K562 (cell line): ENCODE data around the gene MAML3. TPM values are rescaled to one million over a fixed set of nuclear protein-coding genes. Genes with fewer than 3 reads are reported as not detected.

Source experiments
- ATAC-seq: fragments of 200-7000 bp; cut with Tn5 transposase; 3 replicates; pipeline ENCODE4 v1.9.1; 2020; ENCODE audit warnings: moderate library complexity
- BruUV-seq: library from RNA; stranded (reverse); fragments of 400-500 nt; replicated peaks from 2 replicates; lab custom pipeline; 2021; lab: Mats Ljungman, UMichigan
- CTCF ChIA-PET: fragments of 300-600 bp; formaldehyde crosslinking; extraction: SDS; loops from one replicate; lab custom pipeline; 2021; ENCODE audit warnings: low intra/inter-chr PET ratio; lab: Yijun Ruan, JAX
- POLR2A ChIA-PET: fragments of 300-600, 350-650 bp; sonication (Branson Sonifier 250); formaldehyde crosslinking; extraction: SDS; loops from one replicate; lab custom pipeline; 2021; ENCODE audit warnings: antibody characterized with exemption, inconsistent platforms; lab: Yijun Ruan, JAX
- DNase-seq, 4 experiments: peaks; one replicate each; pipeline versions ENCODE4 v3.0.0 to v3.0.0-alpha.2; 2011 to 2018; ENCODE audit warnings: low spot score in 3 of 4, mixed read lengths in 3 of 4; ENCODE audit errors: extremely low read depth in 1 of 4
- FAIRE-seq: peaks from 2 replicates; lab custom pipeline; 2011; peaks lifted over from hg19 to GRCh38; lab: Jason Lieb, UNC
- H2AFZ ChIP-seq: 2 replicates; pipeline ENCODE4 v1.6.0; 2011; ENCODE audit warnings: low read depth, low read length, control low read depth, inconsistent platforms
- H3K27ac ChIP-seq: fragments of 200-600 bp; 3 replicates; pipeline ENCODE4 v1.8.0; 2011; ENCODE audit warnings: low read depth, mild to moderate bottlenecking, control low read depth, inconsistent platforms, low read length, moderate library complexity, mixed read lengths; ENCODE audit errors: extremely low read depth
- H3K27me3 ChIP-seq, 2 experiments: fragments of 300-600 bp in 1 of 2; 2 replicates in 1 of 2; 3 replicates in 1 of 2; pipeline versions ENCODE4 v1.6.0 to v1.8.0; 2011; ENCODE audit warnings: inconsistent platforms in 2 of 2, low read length in 2 of 2, mild to moderate bottlenecking in 1 of 2, mixed read lengths in 1 of 2, moderate library complexity in 1 of 2; ENCODE audit not compliant: control insufficient read depth in 2 of 2, insufficient read depth in 2 of 2
- H3K36me3 ChIP-seq: fragments of 300-600 bp; 3 replicates; pipeline ENCODE4 v1.8.0; 2011; ENCODE audit warnings: mild to moderate bottlenecking, low read length, inconsistent platforms; ENCODE audit not compliant: control insufficient read depth, insufficient read depth
- H3K4me1 ChIP-seq, 2 experiments: fragments of 200-600 bp in 1 of 2; replicated peaks in 1 of 2; 2 replicates in 1 of 2; 3 replicates in 1 of 2; pipeline versions ENCODE4 v1.5.1 to v1.8.0; 2011; ENCODE audit warnings: inconsistent platforms in 2 of 2, low read length in 2 of 2, mild to moderate bottlenecking in 1 of 2, mixed read lengths in 1 of 2, moderate library complexity in 1 of 2; ENCODE audit not compliant: control insufficient read depth in 2 of 2, insufficient read depth in 2 of 2
- H3K4me2 ChIP-seq: 2 replicates; pipeline ENCODE4 v1.6.1; 2011; ENCODE audit warnings: low read length, control low read depth, inconsistent platforms, mixed read lengths; ENCODE audit not compliant: insufficient read depth
- H3K4me3 ChIP-seq: fragments of 200-600 bp; sonication (generic), shearing (Covaris generic); 2 replicates; pipeline ENCODE4 v1.5.1; 2016; ENCODE audit warnings: control low read depth, inconsistent platforms
- H3K79me2 ChIP-seq: fragments of 200-600 bp; 3 replicates; pipeline ENCODE4 v1.8.0; 2011; ENCODE audit warnings: low read length, inconsistent platforms; ENCODE audit not compliant: control insufficient read depth, insufficient read depth
- H3K9ac ChIP-seq, 2 experiments: 2 replicates each; pipeline versions ENCODE4 v1.6.0 to v1.6.1; 2011; ENCODE audit warnings: low read depth in 2 of 2, low read length in 2 of 2, control low read depth in 1 of 2, inconsistent platforms in 1 of 2, mild to moderate bottlenecking in 1 of 2, mixed read lengths in 1 of 2; ENCODE audit not compliant: insufficient read depth in 1 of 2
- H3K9me1 ChIP-seq: one replicate; pipeline ENCODE4 v1.6.0; 2011; ENCODE audit warnings: inconsistent platforms, mild to moderate bottlenecking, low read length, moderate library complexity; ENCODE audit not compliant: control insufficient read depth, insufficient read depth
- H3K9me3 ChIP-seq: replicated peaks from 2 replicates; pipeline ENCODE4 v1.5.1; 2011; ENCODE audit warnings: low read depth, low read length, inconsistent platforms; ENCODE audit not compliant: control insufficient read depth, insufficient read depth
- H4K20me1 ChIP-seq: replicated peaks from 2 replicates; pipeline ENCODE4 v1.6.1; 2011; ENCODE audit warnings: low read length, inconsistent platforms, mixed read lengths; ENCODE audit not compliant: control insufficient read depth, insufficient read depth
- ARID1B ChIP-seq: fragments of 450-650 bp; IDR thresholded peaks from 2 replicates; pipeline ENCODE4 v1.6.1; 2016; ENCODE audit warnings: antibody characterized with exemption, mild to moderate bottlenecking, inconsistent platforms
- CREM ChIP-seq: IDR thresholded peaks from 2 replicates; pipeline ENCODE4 v1.6.1; 2014; ENCODE audit warnings: antibody characterized with exemption, low read depth
- POLR2H ChIP-seq: IDR thresholded peaks from 2 replicates; pipeline ENCODE4 v1.6.1; 2016; ENCODE audit warnings: missing genetic modification characterization, low read depth, mild to moderate bottlenecking, control low read depth, missing compliant biosample characterization, moderate library complexity
- SLC30A9 ChIP-seq: fragments of 250-450 bp; sonication (Bioruptor Pico); IDR thresholded peaks from 2 replicates; pipeline ENCODE4 v1.8.0; 2022; ENCODE audit warnings: mild to moderate bottlenecking, moderate library complexity
- SPI1 ChIP-seq: IDR thresholded peaks from 2 replicates; pipeline ENCODE4 v1.6.1; 2011; ENCODE audit warnings: low read depth, low read length, control low read depth, borderline replicate concordance
- TFAM ChIP-seq: fragments of 250-450 bp; sonication (Bioruptor Pico); conservative IDR thresholded peaks from 2 replicates; pipeline ENCODE4 v1.5.0; 2021; ENCODE audit warnings: mild to moderate bottlenecking, moderate library complexity
- ZC3H8 ChIP-seq: fragments of 450-650 bp; IDR thresholded peaks from 2 replicates; pipeline ENCODE4 v1.6.1; 2017
- ZNF140 ChIP-seq: fragments of 250-450 bp; sonication (Bioruptor Pico); IDR thresholded peaks from 2 replicates; pipeline ENCODE4 v1.8.0; 2021; ENCODE audit warnings: moderate library complexity, mild to moderate bottlenecking, inconsistent platforms
- WGBS: fragments of 100-300 bp; shearing (Covaris generic); methylation state at CpG from one replicate; pipeline ENCODE4 v1.1.6; 2016; ENCODE audit warnings: low coverage, mixed read lengths; ENCODE audit not compliant: insufficient coverage; ENCODE audit errors: missing lambda C conversion rate; 5-methylcytosine and 5-hydroxymethylcytosine counted together
- in situ Hi-C: fragments of 300-500 bp; cut with MboI; formaldehyde crosslinking; loops from 4 replicates; pipeline ENCODE4 v1.15.0; 2018; ENCODE audit warnings: inconsistent platforms, mixed read lengths
- intact Hi-C: fragments of 100-400 bp; cut with micrococcal nuclease; formaldehyde crosslinking; loops from 2 replicates; pipeline ENCODE4 v1.14.2; 2022
- polyA plus RNA-seq, 8 experiments: library from polyadenylated mRNA; depleted of rRNA in 4 of 8; stranded (reverse) in 5 of 8; unstranded in 3 of 8; fragments of >200 nt; fragmentation: Nextera tagmentation in 2 of 8; fragmentation: Illumina TruSeq in 1 of 8; extraction: Ambion mirVana in 2 of 8; extraction: Trizol in 1 of 8; gene quantifications; 2 replicates each; pipeline versions ENCODE4 v1.2.1 to v1.2.3, GENCODE V29; 2011 to 2014; ENCODE audit warnings: inconsistent platforms in 1 of 8, missing spikeins in 1 of 8
- total RNA-seq, 7 experiments: library from RNA; depleted of rRNA in 6 of 7; stranded (reverse); fragments of >200 nt in 6 of 7; fragmentation: Illumina TruSeq in 2 of 7; extraction: Trizol in 2 of 7; gene quantifications; 2 replicates each; pipeline versions ENCODE4 v1.2.1 to v1.2.3, GENCODE V29; 2011 to 2021; ENCODE audit warnings: low replicate concordance in 1 of 7
- TF ChIP-seq, protein P1 (sequence below): fragments of 450-650 bp; IDR thresholded peaks from 2 replicates; pipeline ENCODE4 v1.7.1; 2018; ENCODE audit warnings: mild to moderate bottlenecking, low read depth; ENCODE audit not compliant: partially characterized antibody
- TF ChIP-seq, protein P2 (sequence below), 2 experiments: IDR thresholded peaks in 1 of 2; conservative IDR thresholded peaks in 1 of 2; 2 replicates each; pipeline ENCODE4 v1.6.1; 2016; ENCODE audit warnings: low read depth in 2 of 2, mild to moderate bottlenecking in 1 of 2, missing compliant biosample characterization in 1 of 2, missing genetic modification characterization in 1 of 2, moderate library complexity in 1 of 2

Gene MAML3
- total and polyA plus RNA-seq, 9 of the 15 experiments (the other 6 are each of a cell fraction or from before 2014, with no cell fraction given) = 0.01 to 0.55 (median 0.25) TPM

DNA sequence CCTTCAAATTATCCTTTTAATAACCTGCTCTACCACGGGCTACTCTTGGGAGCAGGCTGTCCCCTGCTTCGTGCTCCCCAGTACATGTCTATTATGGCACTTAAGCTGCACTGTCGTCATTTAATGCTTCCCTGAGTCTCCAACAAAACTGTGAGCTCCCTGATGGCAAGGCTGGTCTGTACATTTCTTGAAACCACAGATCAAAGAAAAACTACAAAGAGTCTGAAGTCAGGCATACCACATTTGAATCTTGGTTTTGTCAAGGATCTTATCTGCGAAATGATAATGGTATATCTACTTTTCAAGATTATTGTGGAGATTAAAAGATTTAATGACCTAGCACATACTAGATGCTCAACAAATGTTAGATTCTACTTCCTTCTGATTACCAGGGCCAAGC, 45.7 kb downstream of the MAML3 start:
- FAIRE-seq (no peak), ATAC-seq (no peak), DNase-seq (no peak)
- no peak overlapping the region for H3K27ac ChIP-seq
- in situ Hi-C loops = no loop called here
- peaks cover under 1 to 9% of the 10 kb centered on the region in 2 experiments; a peak in 3 of 5 replicates for H3K27me3 ChIP-seq
- no peak overlapping the region for H3K4me2 ChIP-seq
- no peaks in the 10 kb centered on the region for H3K36me3 ChIP-seq
- WGBS = 0% methylated on average over 4 of the region's 4 CpGs
- H2AFZ ChIP-seq = no peak overlapping the region
- no peaks in the 10 kb centered on the region for H4K20me1 ChIP-seq
- intact Hi-C loops = no loop called here
- no peak overlapping the region for H3K4me3 ChIP-seq
- H3K79me2 ChIP-seq = no peaks in the 10 kb centered on the region
- POLR2A ChIA-PET = no interaction called here
- no peaks in the 10 kb centered on the region for H3K9me3 ChIP-seq
- H3K4me1 ChIP-seq = no peaks in the 10 kb centered on the region
- H3K9me1 ChIP-seq = no peaks in the 10 kb centered on the region
- no peak overlapping the region for H3K9ac ChIP-seq
- TF ChIP-seq ZC3H8 = no peak
- no peak for TF ChIP-seq TFAM (CRISPR knock-in tag)
- no peak for TF ChIP-seq ARID1B
- no peak for TF ChIP-seq POLR2H (tag)
- TF ChIP-seq CREM = no peak
- no peak for TF ChIP-seq SPI1
- TF ChIP-seq, protein P1, sequence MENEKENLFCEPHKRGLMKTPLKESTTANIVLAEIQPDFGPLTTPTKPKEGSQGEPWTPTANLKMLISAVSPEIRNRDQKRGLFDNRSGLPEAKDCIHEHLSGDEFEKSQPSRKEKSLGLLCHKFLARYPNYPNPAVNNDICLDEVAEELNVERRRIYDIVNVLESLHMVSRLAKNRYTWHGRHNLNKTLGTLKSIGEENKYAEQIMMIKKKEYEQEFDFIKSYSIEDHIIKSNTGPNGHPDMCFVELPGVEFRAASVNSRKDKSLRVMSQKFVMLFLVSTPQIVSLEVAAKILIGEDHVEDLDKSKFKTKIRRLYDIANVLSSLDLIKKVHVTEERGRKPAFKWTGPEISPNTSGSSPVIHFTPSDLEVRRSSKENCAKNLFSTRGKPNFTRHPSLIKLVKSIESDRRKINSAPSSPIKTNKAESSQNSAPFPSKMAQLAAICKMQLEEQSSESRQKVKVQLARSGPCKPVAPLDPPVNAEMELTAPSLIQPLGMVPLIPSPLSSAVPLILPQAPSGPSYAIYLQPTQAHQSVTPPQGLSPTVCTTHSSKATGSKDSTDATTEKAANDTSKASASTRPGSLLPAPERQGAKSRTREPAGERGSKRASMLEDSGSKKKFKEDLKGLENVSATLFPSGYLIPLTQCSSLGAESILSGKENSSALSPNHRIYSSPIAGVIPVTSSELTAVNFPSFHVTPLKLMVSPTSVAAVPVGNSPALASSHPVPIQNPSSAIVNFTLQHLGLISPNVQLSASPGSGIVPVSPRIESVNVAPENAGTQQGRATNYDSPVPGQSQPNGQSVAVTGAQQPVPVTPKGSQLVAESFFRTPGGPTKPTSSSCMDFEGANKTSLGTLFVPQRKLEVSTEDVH = no peak
- no peak for TF ChIP-seq ZNF140
- TF ChIP-seq, protein P2, sequence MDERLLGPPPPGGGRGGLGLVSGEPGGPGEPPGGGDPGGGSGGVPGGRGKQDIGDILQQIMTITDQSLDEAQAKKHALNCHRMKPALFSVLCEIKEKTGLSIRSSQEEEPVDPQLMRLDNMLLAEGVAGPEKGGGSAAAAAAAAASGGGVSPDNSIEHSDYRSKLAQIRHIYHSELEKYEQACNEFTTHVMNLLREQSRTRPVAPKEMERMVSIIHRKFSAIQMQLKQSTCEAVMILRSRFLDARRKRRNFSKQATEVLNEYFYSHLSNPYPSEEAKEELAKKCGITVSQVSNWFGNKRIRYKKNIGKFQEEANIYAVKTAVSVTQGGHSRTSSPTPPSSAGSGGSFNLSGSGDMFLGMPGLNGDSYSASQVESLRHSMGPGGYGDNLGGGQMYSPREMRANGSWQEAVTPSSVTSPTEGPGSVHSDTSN (CRISPR knock-in tag; IDR thresholded peaks at IDR 0.05; ENCODE audit: low read depth) = no peak
- TF ChIP-seq, protein P2 (tag; conservative IDR thresholded peaks at IDR 0.05; ENCODE audit: low read depth) = no peak
- no peak for TF ChIP-seq SLC30A9
- BruUV-seq = no TSS peak
- CTCF ChIA-PET = no interaction called here
